Erythroblast (primary cell): ENCODE data around the gene SLC12A5.

Source experiments
- DNase-seq, 2 experiments: peaks; one replicate each; lab custom pipeline; 2025; lab: John Stamatoyannopoulos, UW
- GATA1 ChIP-seq: IDR thresholded peaks from 2 replicates; pipeline ENCODE4 v1.6.1; 2011; ENCODE audit warnings: low read depth, mild to moderate bottlenecking, control low read depth, low read length, moderate library complexity
- POLR2A ChIP-seq: IDR thresholded peaks from 2 replicates; pipeline ENCODE4 v1.6.1; 2011; ENCODE audit warnings: mild to moderate bottlenecking, low read length

The SLC12A5 gene

GRCh38 chr20:45999557-46000261, 29.3 kb upstream of the SLC12A5 start:
- TF ChIP-seq POLR2A (no peak), GATA1 (no peak)
- no peak for DNase-seq

- DNase-seq = no peak
- TF ChIP-seq GATA1 = no peak
- TF ChIP-seq POLR2A = no peak
Measured at GRCh38 chr20:46000262-46000996, 28.6 kb upstream of the SLC12A5 start.

DNA sequence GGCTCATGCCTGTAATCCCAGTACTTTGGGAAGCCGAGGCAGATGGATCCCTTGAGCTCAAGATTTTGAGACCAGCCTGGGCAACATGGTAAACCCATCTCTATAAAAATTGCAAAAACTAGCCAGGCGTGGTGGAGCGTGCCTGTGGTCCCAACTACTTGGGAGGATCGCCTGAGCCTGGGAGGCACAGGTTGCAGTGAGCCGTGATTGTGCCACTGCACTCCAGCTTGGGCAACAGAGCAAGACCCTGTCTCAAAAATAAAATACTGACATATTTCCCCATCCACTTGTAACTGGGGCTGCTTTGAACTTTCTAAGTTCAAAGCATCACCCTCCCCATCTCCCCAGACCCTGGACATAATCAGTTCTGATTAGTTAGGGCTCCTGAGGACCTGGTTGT, 27.5 kb upstream of the SLC12A5 start:
- DNase-seq = no peak
- TF ChIP-seq POLR2A (no peak), GATA1 (no peak)

GRCh38 chr20:46002008-46002407, 27.0 kb upstream of the SLC12A5 start:
- TF ChIP-seq GATA1 (no peak), POLR2A (no peak)
- no peak for DNase-seq

DNA sequence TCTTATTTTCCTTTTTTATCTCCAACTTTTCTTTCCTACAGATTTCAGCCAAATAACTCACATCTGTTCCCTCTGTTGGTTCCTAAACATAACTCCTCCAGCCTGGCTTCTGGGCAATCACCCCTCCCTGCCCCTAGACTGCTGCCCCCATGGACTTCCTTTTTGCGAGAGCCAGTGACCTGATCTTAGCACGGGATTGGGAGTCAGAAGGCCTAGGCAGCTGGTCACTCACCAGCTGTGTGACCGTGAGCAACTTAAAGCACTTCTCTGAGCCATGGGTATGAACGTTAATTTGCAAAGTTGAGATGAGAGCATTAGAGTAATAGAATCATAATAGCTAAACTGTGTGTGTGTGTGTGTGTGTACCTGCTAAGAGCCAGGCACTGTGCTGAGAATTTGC, 24.8 kb upstream of the SLC12A5 start:
- TF ChIP-seq POLR2A (no peak), GATA1 (no peak)
- DNase-seq = no peak

GRCh38 chr20:46004889-46005473, 24.0 kb upstream of the SLC12A5 start:
- TF ChIP-seq GATA1 = no peak
- TF ChIP-seq POLR2A = no peak
- DNase-seq = no peak

DNA sequence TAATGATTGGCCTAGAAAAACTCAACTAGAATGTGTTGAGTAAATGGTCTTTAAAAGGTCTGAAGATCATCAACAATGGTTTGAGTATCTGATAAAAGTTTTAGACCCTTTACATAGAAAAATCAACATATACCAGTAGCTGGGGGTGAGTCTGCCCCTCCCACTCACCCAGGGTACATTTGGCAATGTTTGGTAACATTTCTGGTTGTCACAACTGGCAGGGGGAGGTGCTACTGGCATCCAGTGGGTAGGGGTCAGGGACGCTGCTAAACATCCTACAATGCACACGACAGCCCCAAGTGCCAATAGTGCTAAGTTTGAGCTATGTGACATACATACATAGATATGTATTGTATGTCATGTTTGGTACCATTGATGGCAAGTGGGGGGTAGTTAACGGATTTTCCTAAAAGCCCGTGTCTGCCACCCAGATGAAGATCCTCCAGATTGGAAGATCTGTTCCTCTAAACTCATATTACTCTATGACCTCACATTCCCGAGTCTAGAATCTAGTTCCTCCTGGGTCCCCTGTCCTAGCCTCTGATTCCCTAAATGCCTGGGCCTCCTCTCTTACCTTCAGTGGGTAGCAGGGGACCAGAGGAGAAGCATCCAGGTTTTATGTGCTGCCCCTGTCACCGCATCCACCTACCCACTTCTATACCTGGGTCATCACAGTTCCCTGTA, 22.9 kb upstream of the SLC12A5 start:
- no peak for TF ChIP-seq GATA1
- no peak for TF ChIP-seq POLR2A
- DNase-seq = no peak

DNA sequence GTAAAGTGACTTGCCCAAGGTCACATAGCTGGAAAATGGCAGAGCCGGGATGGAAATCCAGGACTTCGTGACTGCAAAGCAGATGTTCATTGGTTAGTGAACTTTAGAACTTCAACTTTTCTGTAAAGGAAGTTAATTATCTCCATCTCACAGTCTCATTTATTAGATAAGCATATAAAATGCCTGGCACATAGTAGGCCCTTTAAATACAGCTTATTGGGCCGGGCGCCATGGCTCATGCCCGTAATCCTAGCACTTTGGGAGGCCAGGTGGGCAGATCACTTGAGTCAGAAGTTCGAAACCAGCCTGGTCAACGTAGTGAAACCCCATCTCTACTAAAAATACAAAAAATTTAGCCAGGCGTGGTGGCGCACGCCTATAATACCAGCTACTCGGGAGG, 22.1 kb upstream of the SLC12A5 start:
- no peak for TF ChIP-seq POLR2A
- TF ChIP-seq GATA1 = no peak
- DNase-seq = no peak

GRCh38 chr20:46007671-46008070, 21.3 kb upstream of the SLC12A5 start:
- TF ChIP-seq POLR2A = no peak
- TF ChIP-seq GATA1 = no peak
- no peak for DNase-seq

GRCh38 chr20:46009816-46010215, 19.2 kb upstream of the SLC12A5 start:
- TF ChIP-seq POLR2A (no peak), GATA1 (no peak)
- DNase-seq = no peak

DNA sequence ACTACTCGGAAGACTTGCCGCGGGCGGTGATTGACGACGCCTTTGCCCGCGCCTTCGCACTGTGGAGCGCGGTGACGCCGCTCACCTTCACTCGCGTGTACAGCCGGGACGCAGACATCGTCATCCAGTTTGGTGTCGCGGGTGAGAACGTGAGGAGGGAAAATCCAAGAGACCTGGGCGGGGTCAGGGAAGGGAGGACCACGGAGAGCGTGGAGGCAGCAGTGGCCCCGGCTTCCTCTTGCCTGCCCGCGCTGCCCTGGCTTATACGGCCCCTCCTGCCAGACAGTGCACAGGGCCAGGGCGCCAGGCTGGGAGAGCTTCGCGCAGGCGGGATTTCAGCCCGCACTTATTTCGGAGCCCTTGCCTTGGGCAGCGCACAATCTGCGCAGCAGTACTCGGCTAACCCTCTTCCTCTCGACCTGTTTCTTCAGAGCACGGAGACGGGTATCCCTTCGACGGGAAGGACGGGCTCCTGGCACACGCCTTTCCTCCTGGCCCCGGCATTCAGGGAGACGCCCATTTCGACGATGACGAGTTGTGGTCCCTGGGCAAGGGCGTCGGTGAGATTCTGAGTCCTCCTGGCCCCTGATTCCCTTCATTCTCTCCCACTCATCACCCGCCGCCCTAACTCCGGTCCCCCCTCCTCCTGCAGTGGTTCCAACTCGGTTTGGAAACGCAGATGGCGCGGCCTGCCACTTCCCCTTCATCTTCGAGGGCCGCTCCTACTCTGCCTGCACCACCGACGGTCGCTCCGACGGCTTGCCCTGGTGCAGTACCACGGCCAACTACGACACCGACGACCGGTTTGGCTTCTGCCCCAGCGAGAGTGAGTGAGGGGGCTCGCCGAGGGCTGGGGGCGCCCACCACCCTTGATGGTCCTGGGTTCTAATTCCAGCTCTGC, 18.3 kb upstream of the SLC12A5 start:
- no peak for DNase-seq
- TF ChIP-seq POLR2A = no peak
- no peak for TF ChIP-seq GATA1

DNA sequence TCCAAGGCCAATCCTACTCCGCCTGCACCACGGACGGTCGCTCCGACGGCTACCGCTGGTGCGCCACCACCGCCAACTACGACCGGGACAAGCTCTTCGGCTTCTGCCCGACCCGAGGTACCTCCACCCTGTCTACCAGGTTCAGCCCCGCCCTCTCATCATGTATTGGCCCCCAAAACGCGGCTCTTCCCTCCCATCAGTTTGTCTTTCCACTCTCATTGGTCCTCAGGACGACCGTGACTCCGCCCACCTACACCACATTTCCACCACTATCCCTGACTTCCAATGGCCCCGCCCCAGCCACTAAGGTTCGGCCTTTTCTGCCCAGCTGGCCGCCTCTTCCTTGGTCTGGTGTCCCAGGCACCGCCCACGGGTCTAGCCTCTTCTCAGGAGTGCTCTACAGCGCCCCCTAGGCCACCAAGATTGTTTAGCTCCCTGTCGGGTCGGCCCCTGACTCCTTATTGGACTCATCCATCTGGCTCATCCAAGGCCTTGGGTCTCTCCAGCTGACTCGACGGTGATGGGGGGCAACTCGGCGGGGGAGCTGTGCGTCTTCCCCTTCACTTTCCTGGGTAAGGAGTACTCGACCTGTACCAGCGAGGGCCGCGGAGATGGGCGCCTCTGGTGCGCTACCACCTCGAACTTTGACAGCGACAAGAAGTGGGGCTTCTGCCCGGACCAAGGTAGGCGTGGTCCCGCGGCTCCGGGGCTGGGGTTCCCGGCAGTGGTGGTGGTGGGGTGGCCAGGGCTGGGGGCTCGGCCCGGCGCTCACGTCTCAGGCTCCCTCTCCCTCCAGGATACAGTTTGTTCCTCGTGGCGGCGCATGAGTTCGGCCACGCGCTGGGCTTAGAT, 17.2 kb upstream of the SLC12A5 start:
- TF ChIP-seq POLR2A (no peak), GATA1 (no peak)
- peak; percentile 74 to 75 for DNase-seq
